GM20431 (cell line): ENCODE results near the gene GPX4.

Experiments
- in situ Hi-C: fragments of 300-500 bp; cut with MseI, MboI; formaldehyde crosslinking; loops from one replicate; pipeline ENCODE4 v1.15.0; 2020; ENCODE audit warnings: low sequenced_read_pairs; ENCODE audit not compliant: unreplicated experiment

GPX4 gene

GRCh38 chr19:1067341-1067957 lies 36.3 kb upstream of the GPX4 start:
- in situ Hi-C loops, result no loop called here

- in situ Hi-C loops, result no loop called here
Measured at GRCh38 chr19:1068009-1069001, 35.5 kb upstream of the GPX4 start.

GRCh38 chr19:1069009-1069779 lies 34.6 kb upstream of the GPX4 start:
- in situ Hi-C loops, result no loop called here

- in situ Hi-C loops, result no loop called here
Measured at GRCh38 chr19:1070576-1070930, 33.2 kb upstream of the GPX4 start.

- in situ Hi-C loops, result no loop called here
Measured at GRCh38 chr19:1070931-1071791, 32.6 kb upstream of the GPX4 start.

- in situ Hi-C loops, result no loop called here
Measured at GRCh38 chr19:1072371-1073015, 31.3 kb upstream of the GPX4 start.

- in situ Hi-C loops, result no loop called here
Measured at GRCh38 chr19:1073063-1073955, 30.5 kb upstream of the GPX4 start.

GRCh38 chr19:1073956-1074517 lies 29.8 kb upstream of the GPX4 start:
- in situ Hi-C loops, result no loop called here

- in situ Hi-C loops, result no loop called here
Measured at GRCh38 chr19:1074544-1075283, 29.1 kb upstream of the GPX4 start.

- in situ Hi-C loops, result no loop called here
Measured at GRCh38 chr19:1076046-1076386, 27.8 kb upstream of the GPX4 start.

GRCh38 chr19:1076951-1077350 lies 26.8 kb upstream of the GPX4 start:
- in situ Hi-C loops, result no loop called here

- in situ Hi-C loops, result no loop called here
Measured at GRCh38 chr19:1079566-1080111, 24.2 kb upstream of the GPX4 start.

- in situ Hi-C loops, result no loop called here
Measured at GRCh38 chr19:1080360-1081161, 23.2 kb upstream of the GPX4 start.

- in situ Hi-C loops, result no loop called here
Measured at GRCh38 chr19:1081301-1082164, 22.3 kb upstream of the GPX4 start.

- in situ Hi-C loops, result no loop called here
Measured at GRCh38 chr19:1082165-1082927, 21.4 kb upstream of the GPX4 start.
